ENCODE results near the gene RNASE9. TPM values are rescaled to one million over a fixed set of nuclear protein-coding genes. Genes with fewer than 3 reads are reported as not detected.

RNASE9 gene
- total and polyA plus RNA-seq, 3 donors from 2014 or later, result not detected

GRCh38 chr14:20591235-20591634 is 30.4 kb upstream of the RNASE9 start, which contains the start of gene RNASE12:
RNASE12 (minus strand) TSS chr14:20591376; CDS start chr14:20590723, 653 bp downstream.
- TF ChIP-seq POLR2A (IDR thresholded peaks at IDR 0.05) (no peak), CTCF (IDR thresholded peaks at IDR 0.05) (no peak)
- H3K27me3 ChIP-seq, result no peaks in the 10 kb centered on the region
- no peaks in the 10 kb centered on the region for H3K36me3 ChIP-seq (ENCODE audit: low read depth, missing control alignments)
- intact Hi-C loops (cut with DNase I; ENCODE audit: low total_unique reads), result no loop called here
- 74 to 78% methylated on average over 4 of the region's 4 CpGs for WGBS, 2 donors
- no peaks in the 10 kb centered on the region for H3K4me1 ChIP-seq
- DNase-seq, result no peak
- H3K9me3 ChIP-seq, result no peaks in the 10 kb centered on the region
- H3K4me3 ChIP-seq, result no peak within 1 kb of the TSS
- no peak within 1 kb of the TSS for H3K27ac ChIP-seq

GRCh38 chr14:20587489-20588154 is 26.8 kb upstream of the RNASE9 start, which contains the start of gene RNASE11:
RNASE11 (minus strand) TSS chr14:20588001.
- Histone ChIP-seq H3K4me1 (no peaks in the 10 kb centered on the region), H3K36me3 (ENCODE audit: low read depth, missing control alignments) (no peaks in the 10 kb centered on the region), H3K27ac (no peak within 1 kb of the TSS), H3K9me3 (no peaks in the 10 kb centered on the region), H3K27me3 (no peaks in the 10 kb centered on the region), H3K4me3 (no peak within 1 kb of the TSS)
- 48 to 60% methylated on average over 6 of the region's 6 CpGs for WGBS, 2 donors
- no peak for DNase-seq
- intact Hi-C loops (cut with DNase I; ENCODE audit: low total_unique reads), result no loop called here
- TF ChIP-seq CTCF (IDR thresholded peaks at IDR 0.05), result no peak
- TF ChIP-seq POLR2A (IDR thresholded peaks at IDR 0.05), result no peak

GRCh38 chr14:20583908-20584307 is 23.1 kb upstream of the RNASE9 start:
- Histone ChIP-seq H3K4me3 (no peak overlapping the region), H3K27ac (no peak overlapping the region), H3K27me3 (no peaks in the 10 kb centered on the region), H3K36me3 (ENCODE audit: low read depth, missing control alignments) (no peaks in the 10 kb centered on the region), H3K4me1 (no peaks in the 10 kb centered on the region), H3K9me3 (no peaks in the 10 kb centered on the region)
- intact Hi-C loops (cut with DNase I; ENCODE audit: low total_unique reads), result no loop called here
- no peak for DNase-seq
- no peak for TF ChIP-seq CTCF (IDR thresholded peaks at IDR 0.05)
- no peak for TF ChIP-seq POLR2A (IDR thresholded peaks at IDR 0.05)
- WGBS, 2 donors, result 85 to 90% methylated on average over 5 of the region's 5 CpGs

GRCh38 chr14:20583142-20583541 is 22.3 kb upstream of the RNASE9 start:
- Histone ChIP-seq H3K4me1 (no peaks in the 10 kb centered on the region), H3K27ac (no peak overlapping the region), H3K9me3 (no peaks in the 10 kb centered on the region), H3K4me3 (no peak overlapping the region), H3K36me3 (ENCODE audit: low read depth, missing control alignments) (no peaks in the 10 kb centered on the region), H3K27me3 (no peaks in the 10 kb centered on the region)
- DNase-seq, result no peak
- TF ChIP-seq CTCF (IDR thresholded peaks at IDR 0.05) (no peak), POLR2A (IDR thresholded peaks at IDR 0.05) (no peak)
- intact Hi-C loops (cut with DNase I; ENCODE audit: low total_unique reads), result no loop called here

- 81 to 88% methylated on average over 4 of the region's 4 CpGs for WGBS, 2 donors
- TF ChIP-seq CTCF (IDR thresholded peaks at IDR 0.05) (no peak), POLR2A (IDR thresholded peaks at IDR 0.05) (no peak)
- H3K4me3 ChIP-seq, result no peak overlapping the region
- H3K4me1 ChIP-seq, result no peaks in the 10 kb centered on the region
- no peaks in the 10 kb centered on the region for H3K27me3 ChIP-seq
- no peak for DNase-seq
- intact Hi-C loops (cut with DNase I; ENCODE audit: low total_unique reads), result no loop called here
- no peak overlapping the region for H3K27ac ChIP-seq
- no peaks in the 10 kb centered on the region for H3K9me3 ChIP-seq
- H3K36me3 ChIP-seq (ENCODE audit: low read depth, missing control alignments), result no peaks in the 10 kb centered on the region
Observed at GRCh38 chr14:20580242-20580641, 19.4 kb upstream of the RNASE9 start.

All from testis (tissue), 3 donors.